Common myeloid progenitor, CD34-positive (primary cell): ENCODE measurements around the gene MPDZ.

ENCODE experiments used
- CTCF ChIA-PET: fragments of 350-600 bp; sonication (Branson Sonifier 250); formaldehyde crosslinking; loops from one replicate; lab custom pipeline; 2021; ENCODE audit warnings: antibody characterized with exemption; lab: Charles Lee
- POLR2A ChIA-PET: fragments of 350-600 bp; sonication (Branson Sonifier 250); formaldehyde crosslinking; loops from one replicate; lab custom pipeline; 2021; ENCODE audit warnings: antibody characterized with exemption; lab: Charles Lee
- DNase-seq, 3 donors: peaks; one replicate each; pipeline versions ENCODE4 v3.0.0 to v3.0.0-alpha.2; 2013
- H3K27ac ChIP-seq, 2 experiments: 1 replicate in 1 of 2; 2 replicates in 1 of 2; pipeline ENCODE4 v1.7.0; 2013; ENCODE audit warnings: inconsistent platforms in 2 of 2, low read length in 2 of 2, mild to moderate bottlenecking in 2 of 2, low read depth in 1 of 2, moderate library complexity in 1 of 2; ENCODE audit not compliant: severe bottlenecking in 2 of 2, insufficient read depth in 1 of 2, poor library complexity in 1 of 2
- H3K27me3 ChIP-seq, 5 experiments: replicated peaks in 2 of 5; 1 replicate in 3 of 5; 2 replicates in 2 of 5; pipeline versions ENCODE4 v1.6.1 to v1.7.0; 2013; ENCODE audit warnings: low read length in 4 of 5, mild to moderate bottlenecking in 2 of 5, moderate library complexity in 2 of 5, inconsistent platforms in 1 of 5; ENCODE audit not compliant: insufficient read depth in 5 of 5, control insufficient read depth in 4 of 5
- H3K36me3 ChIP-seq, 4 experiments: 1 replicate in 2 of 4; 2 replicates in 2 of 4; pipeline versions ENCODE4 v1.6.1 to v1.7.0; 2013; ENCODE audit warnings: low read length in 3 of 4, control low read depth in 1 of 4, mild to moderate bottlenecking in 1 of 4; ENCODE audit not compliant: control insufficient read depth in 4 of 4, insufficient read depth in 4 of 4
- H3K4me1 ChIP-seq, 4 experiments: 1 replicate in 3 of 4; 2 replicates in 1 of 4; pipeline versions ENCODE4 v1.6.1 to v1.7.1; 2013; ENCODE audit warnings: low read length in 3 of 4, mild to moderate bottlenecking in 3 of 4, control low read depth in 1 of 4, inconsistent platforms in 1 of 4, moderate library complexity in 1 of 4; ENCODE audit not compliant: control insufficient read depth in 4 of 4, insufficient read depth in 4 of 4; ENCODE audit errors: control extremely low read depth in 1 of 4
- H3K4me3 ChIP-seq, 7 experiments: 1 replicate in 4 of 7; 2 replicates in 3 of 7; pipeline versions ENCODE4 v1.5.1 to v1.7.0; 2013; ENCODE audit warnings: mild to moderate bottlenecking in 7 of 7, low read length in 6 of 7, moderate library complexity in 6 of 7, inconsistent platforms in 2 of 7, low read depth in 2 of 7, control low read depth in 1 of 7; ENCODE audit not compliant: insufficient read depth in 4 of 7, control insufficient read depth in 1 of 7; ENCODE audit errors: extremely low read depth in 1 of 7
- H3K9me3 ChIP-seq, 5 experiments: 1 replicate in 4 of 5; 2 replicates in 1 of 5; pipeline versions ENCODE4 v1.6.1 to v1.7.1; 2013; ENCODE audit warnings: low read length in 4 of 5, mild to moderate bottlenecking in 2 of 5, inconsistent platforms in 1 of 5, low read depth in 1 of 5, moderate library complexity in 1 of 5; ENCODE audit not compliant: control insufficient read depth in 4 of 5, insufficient read depth in 2 of 5; ENCODE audit errors: control extremely low read depth in 1 of 5
- WGBS: methylation state at CpG from one replicate; pipeline ENCODE4 v1.1.5; 2013; ENCODE audit not compliant: insufficient coverage; 5-methylcytosine and 5-hydroxymethylcytosine counted together

MPDZ gene

GRCh38 chr9:13166996-13167395 is 112.5 kb downstream of the MPDZ start:
- WGBS: 88% methylated on average over 1 of the region's 2 CpGs

GRCh38 chr9:13165956-13166355 is 113.5 kb downstream of the MPDZ start:
- Histone ChIP-seq H3K4me1 (no peaks in the 10 kb centered on the region), H3K36me3 (peaks cover 0 to 6% (median 0%) of the 10 kb centered on the region in 4 experiments), H3K27me3 (no peaks in the 10 kb centered on the region), H3K27ac (no peak overlapping the region), H3K4me3 (no peak overlapping the region), H3K9me3 (no peaks in the 10 kb centered on the region)
- DNase-seq: no peak
- CTCF ChIA-PET: interaction anchor here (1.0 kb wide), 1 partner anchor 52 kb away, joined by 3 read pairs; no protein-coding TSS in a partner anchor
- POLR2A ChIA-PET: no interaction called here
- WGBS: 72% methylated on average over 2 of the region's 2 CpGs

More at GRCh38 chr9:13166996-13167395, 112.5 kb downstream of the MPDZ start:
- Histone ChIP-seq H3K9me3 (no peaks in the 10 kb centered on the region), H3K4me3 (no peak overlapping the region), H3K27ac (no peak overlapping the region), H3K4me1 (no peaks in the 10 kb centered on the region), H3K36me3 (peaks cover 0 to 5% (median 0%) of the 10 kb centered on the region in 4 experiments), H3K27me3 (no peaks in the 10 kb centered on the region)
- ChIA-PET POLR2A (no interaction called here), CTCF (no interaction called here)
- DNase-seq: no peak

GRCh38 chr9:13165236-13165945 is 114.1 kb downstream of the MPDZ start:
- H3K27me3 ChIP-seq: no peaks in the 10 kb centered on the region
- peaks cover 0 to 7% (median 0%) of the 10 kb centered on the region in 4 experiments for H3K36me3 ChIP-seq
- WGBS: 100% methylated on average over 3 of the region's 7 CpGs
- no peaks in the 10 kb centered on the region for H3K9me3 ChIP-seq
- H3K4me1 ChIP-seq: no peaks in the 10 kb centered on the region
- no peak overlapping the region for H3K4me3 ChIP-seq
- ChIA-PET CTCF (interaction anchor here (1.0 kb wide), 1 partner anchor 51 kb away, joined by 3 read pairs; no protein-coding TSS in a partner anchor), POLR2A (no interaction called here)
- no peak overlapping the region for H3K27ac ChIP-seq
- no peak for DNase-seq

GRCh38 chr9:13163946-13164345 is 115.5 kb downstream of the MPDZ start:
- no peaks in the 10 kb centered on the region for H3K27me3 ChIP-seq
- peaks cover 0 to 7% (median 3%) of the 10 kb centered on the region in 4 experiments for H3K36me3 ChIP-seq
- CTCF ChIA-PET: no interaction called here
- no peak for DNase-seq
- no peak overlapping the region for H3K4me3 ChIP-seq
- H3K4me1 ChIP-seq: no peaks in the 10 kb centered on the region
- no peaks in the 10 kb centered on the region for H3K9me3 ChIP-seq
- POLR2A ChIA-PET: no interaction called here
- 100% methylated on average over 2 of the region's 2 CpGs for WGBS
- no peak overlapping the region for H3K27ac ChIP-seq

GRCh38 chr9:13163287-13163686 is 116.2 kb downstream of the MPDZ start:
- Histone ChIP-seq H3K9me3 (no peaks in the 10 kb centered on the region), H3K36me3 (peaks cover 0 to 7% (median 3%) of the 10 kb centered on the region in 4 experiments), H3K4me3 (no peak overlapping the region), H3K27ac (no peak overlapping the region), H3K4me1 (no peaks in the 10 kb centered on the region), H3K27me3 (no peaks in the 10 kb centered on the region)
- DNase-seq: no peak
- ChIA-PET CTCF (no interaction called here), POLR2A (no interaction called here)
- 100% methylated on average over 2 of the region's 2 CpGs for WGBS

GRCh38 chr9:13160051-13160450 is 119.4 kb downstream of the MPDZ start:
- Histone ChIP-seq H3K4me1 (no peaks in the 10 kb centered on the region), H3K27ac (no peak overlapping the region), H3K9me3 (no peaks in the 10 kb centered on the region), H3K4me3 (no peak overlapping the region), H3K27me3 (no peaks in the 10 kb centered on the region), H3K36me3 (peaks cover 0 to 5% (median 2%) of the 10 kb centered on the region in 4 experiments)
- DNase-seq: no peak
- 100% methylated on average over 1 of the region's 1 CpG for WGBS
- ChIA-PET CTCF (no interaction called here), POLR2A (no interaction called here)

GRCh38 chr9:13158986-13159385 is 120.5 kb downstream of the MPDZ start:
- POLR2A ChIA-PET: no interaction called here
- no peaks in the 10 kb centered on the region for H3K27me3 ChIP-seq
- CTCF ChIA-PET: no interaction called here
- peaks cover 0 to 5% (median 2%) of the 10 kb centered on the region in 4 experiments for H3K36me3 ChIP-seq
- H3K4me1 ChIP-seq: no peaks in the 10 kb centered on the region
- no peaks in the 10 kb centered on the region for H3K9me3 ChIP-seq
- DNase-seq: no peak
- H3K27ac ChIP-seq: no peak overlapping the region
- no peak overlapping the region for H3K4me3 ChIP-seq
- WGBS: 83% methylated on average over 3 of the region's 3 CpGs
